Neural cell (in vitro differentiated cells): ENCODE results near the gene PMEPA1. TPM values are rescaled to one million over a fixed set of nuclear protein-coding genes. Genes with fewer than 3 reads are reported as not detected.

Experiments
- H2AFZ ChIP-seq: fragments of 200-600, 300-800 bp; sonication (generic), shearing (Covaris generic); 2 replicates; pipeline ENCODE4 v1.6.0; 2014; ENCODE audit warnings: low read depth, mild to moderate bottlenecking, antibody characterized with exemption, low read length, moderate library complexity
- H3F3A ChIP-seq: fragments of 200-600 bp; shearing (Covaris generic); 2 replicates; pipeline ENCODE4 v1.6.1; 2016; ENCODE audit warnings: mild to moderate bottlenecking, moderate library complexity, mixed read lengths, antibody characterized with exemption, low read length; ENCODE audit not compliant: insufficient read depth, poor library complexity, severe bottlenecking
- H3K27ac ChIP-seq: fragments of 200-600, 300-800 bp; sonication (generic), shearing (Covaris generic); 2 replicates; pipeline ENCODE4 v1.5.1; 2014; ENCODE audit warnings: mild to moderate bottlenecking, low read length, moderate library complexity
- H3K27me3 ChIP-seq: fragments of 300-800, 200-600 bp; sonication (generic), shearing (Covaris generic); 2 replicates; pipeline ENCODE4 v1.6.0; 2014; ENCODE audit warnings: mild to moderate bottlenecking, low read depth, low read length, moderate library complexity; ENCODE audit not compliant: insufficient read depth
- H3K36me3 ChIP-seq: fragments of 300-800, 200-600 bp; sonication (generic), shearing (Covaris generic); 2 replicates; pipeline ENCODE4 v1.5.1; 2014; ENCODE audit warnings: mild to moderate bottlenecking, antibody characterized with exemption, low read length, moderate library complexity; ENCODE audit not compliant: insufficient read depth
- H3K4me2 ChIP-seq: fragments of 300-800, 200-600 bp; sonication (generic), shearing (Covaris generic); 2 replicates; pipeline ENCODE4 v1.6.0; 2014; ENCODE audit warnings: mild to moderate bottlenecking, low read length
- H3K4me3 ChIP-seq: fragments of 300-800, 200-600 bp; sonication (generic), shearing (Covaris generic); 2 replicates; pipeline ENCODE4 v1.5.1; 2014; ENCODE audit warnings: mild to moderate bottlenecking, low read length, moderate library complexity
- H3K79me2 ChIP-seq: fragments of 200-600 bp; shearing (Covaris generic); replicated peaks from 2 replicates; pipeline ENCODE4 v1.6.0; 2014; ENCODE audit warnings: mild to moderate bottlenecking, low read length, moderate library complexity; ENCODE audit not compliant: insufficient read depth
- H3K9ac ChIP-seq: fragments of 300-800, 200-600 bp; sonication (generic), shearing (Covaris generic); 2 replicates; pipeline ENCODE4 v1.6.1; 2016; ENCODE audit warnings: mild to moderate bottlenecking, low read length, mixed read lengths
- H3K9me2 ChIP-seq: fragments of 200-600 bp; shearing (Covaris generic); 2 replicates; pipeline ENCODE4 v1.6.1; 2016; ENCODE audit warnings: mild to moderate bottlenecking, low read length, mixed read lengths; ENCODE audit not compliant: insufficient read depth
- H3K9me3 ChIP-seq: fragments of 200-600, 300-800 bp; sonication (generic), shearing (Covaris generic); 2 replicates; pipeline ENCODE4 v1.6.1; 2016; ENCODE audit warnings: mild to moderate bottlenecking, mixed run types, low read length, moderate library complexity, mixed read lengths
- H4K20me1 ChIP-seq: fragments of 200-600 bp; shearing (Covaris generic); 2 replicates; pipeline ENCODE4 v1.6.1; 2016; ENCODE audit warnings: mild to moderate bottlenecking, mixed run types; ENCODE audit not compliant: insufficient read depth
- EP300 ChIP-seq: fragments of 450-650 bp; conservative IDR thresholded peaks from 2 replicates; pipeline ENCODE4 v1.6.1; 2014; ENCODE audit warnings: antibody characterized with exemption, mild to moderate bottlenecking, moderate library complexity; ENCODE audit not compliant: poor library complexity, severe bottlenecking
- EZH2 ChIP-seq: fragments of 200-600, 300-800 bp; shearing (Covaris generic), sonication (generic); IDR thresholded peaks from 2 replicates; pipeline ENCODE4 v1.6.1; 2014; ENCODE audit warnings: antibody characterized with exemption, low read length, borderline replicate concordance, mild to moderate bottlenecking; ENCODE audit not compliant: insufficient read depth, poor library complexity, severe bottlenecking
- MXI1 ChIP-seq: fragments of 450-650 bp; conservative IDR thresholded peaks from 2 replicates; pipeline ENCODE4 v1.6.1; 2014; ENCODE audit warnings: antibody characterized with exemption, mild to moderate bottlenecking; ENCODE audit not compliant: poor library complexity, severe bottlenecking
- POLR2AphosphoS5 ChIP-seq: IDR thresholded peaks from 2 replicates; pipeline ENCODE4 v1.6.1; 2012
- RAD21 ChIP-seq: fragments of 450-650 bp; conservative IDR thresholded peaks from 2 replicates; pipeline ENCODE4 v1.6.1; 2014; ENCODE audit warnings: antibody characterized with exemption, mild to moderate bottlenecking, moderate library complexity
- SMC3 ChIP-seq: fragments of 450-650 bp; conservative IDR thresholded peaks from 2 replicates; pipeline ENCODE4 v1.6.1; 2014; ENCODE audit warnings: antibody characterized with exemption, mild to moderate bottlenecking, moderate library complexity; ENCODE audit not compliant: poor library complexity
- TAF1 ChIP-seq: IDR thresholded peaks from 2 replicates; pipeline ENCODE4 v1.6.1; 2012; ENCODE audit warnings: low read depth
- polyA plus RNA-seq: library from polyadenylated mRNA; depleted of rRNA; stranded (reverse); fragments of >200 nt; gene quantifications from 2 replicates; pipeline ENCODE4 v1.2.3, GENCODE V29; 2014
- TF ChIP-seq, protein P1 (sequence below): fragments of 450-650 bp; IDR thresholded peaks from 2 replicates; pipeline ENCODE4 v1.5.1; 2014; ENCODE audit warnings: antibody characterized with exemption, mild to moderate bottlenecking, moderate library complexity; ENCODE audit not compliant: poor library complexity, severe bottlenecking
- TF ChIP-seq, protein P2 (sequence below): IDR thresholded peaks from 2 replicates; pipeline ENCODE4 v1.6.1; 2012; ENCODE audit warnings: borderline replicate concordance

PMEPA1 gene
- polyA plus RNA-seq, 1 donor from 2014 or later, result 5.0 TPM

DNA sequence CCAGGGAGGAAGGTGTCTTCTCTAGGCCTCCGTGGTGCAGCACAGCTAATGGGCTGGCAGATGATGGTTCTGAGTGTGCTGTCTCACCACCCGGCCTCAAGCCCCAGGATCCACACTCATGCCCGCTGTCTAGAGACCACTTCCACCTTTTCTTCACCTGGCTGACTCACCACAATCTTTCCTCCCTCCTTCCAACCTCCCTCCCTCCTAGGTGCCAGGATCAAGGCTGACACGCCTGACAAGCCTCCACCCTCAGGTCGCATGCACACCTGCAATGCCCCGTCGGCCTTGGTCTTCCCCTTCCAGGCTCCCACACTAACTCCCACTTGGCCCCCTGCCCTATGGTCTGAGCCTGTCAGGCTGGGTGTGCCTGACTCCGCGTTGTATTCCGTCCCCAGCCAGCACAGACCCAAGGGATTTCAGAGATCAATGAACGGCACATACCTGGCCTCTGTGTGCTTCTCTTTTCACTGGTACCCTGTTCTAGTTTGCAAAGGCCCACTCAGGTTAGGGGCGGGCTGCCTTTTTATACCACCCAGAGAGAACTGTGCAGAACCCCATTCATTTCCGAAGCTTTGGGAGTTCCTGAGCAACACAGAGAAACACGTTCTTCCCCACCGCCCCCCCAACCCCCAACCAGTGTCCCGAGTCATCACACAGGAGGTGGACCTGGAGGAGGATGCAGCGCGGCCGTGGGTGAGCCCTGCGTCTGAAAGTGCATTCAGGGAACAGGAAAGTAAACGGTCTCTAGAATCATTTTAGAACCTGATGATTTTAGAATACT is 39.3 kb downstream of the PMEPA1 start:
- no peak overlapping the region for H2AFZ ChIP-seq

DNA sequence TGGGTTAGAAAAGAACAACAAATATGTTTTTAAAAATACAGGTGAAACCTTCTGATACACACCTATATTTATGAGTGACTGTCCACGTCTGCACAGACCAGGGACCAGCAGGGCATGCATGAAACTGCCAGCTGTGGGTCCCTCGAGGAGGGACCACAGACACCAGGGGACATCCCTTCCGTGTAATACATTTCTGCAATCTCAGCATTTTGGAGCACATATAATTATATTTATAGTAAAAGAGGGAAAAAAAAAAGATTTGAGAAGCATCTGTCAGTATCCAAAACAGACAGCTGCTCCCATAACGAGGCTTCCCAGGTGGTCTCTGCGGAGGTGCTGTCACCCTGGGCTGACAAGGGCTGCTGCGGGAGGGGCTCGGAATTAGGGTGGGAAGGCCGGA is 40.2 kb downstream of the PMEPA1 start:
- Histone ChIP-seq H2AFZ (no peak overlapping the region), H3K79me2 (peaks cover 7% of the 10 kb centered on the region), H4K20me1 (no peaks in the 10 kb centered on the region), H3K27me3 (no peaks in the 10 kb centered on the region), H3K9ac (no peak overlapping the region), H3K27ac (no peak overlapping the region), H3F3A (no peaks in the 10 kb centered on the region), H3K9me2 (no peaks in the 10 kb centered on the region), H3K36me3 (no peaks in the 10 kb centered on the region), H3K4me3 (no peak overlapping the region), H3K4me2 (no peak overlapping the region), H3K9me3 (no peaks in the 10 kb centered on the region)
- TF ChIP-seq POLR2AphosphoS5 (no peak), RAD21 (no peak), SMC3 (no peak), EZH2 (no peak), EP300 (no peak), TAF1 (no peak), MXI1 (no peak)
- TF ChIP-seq, protein P1, sequence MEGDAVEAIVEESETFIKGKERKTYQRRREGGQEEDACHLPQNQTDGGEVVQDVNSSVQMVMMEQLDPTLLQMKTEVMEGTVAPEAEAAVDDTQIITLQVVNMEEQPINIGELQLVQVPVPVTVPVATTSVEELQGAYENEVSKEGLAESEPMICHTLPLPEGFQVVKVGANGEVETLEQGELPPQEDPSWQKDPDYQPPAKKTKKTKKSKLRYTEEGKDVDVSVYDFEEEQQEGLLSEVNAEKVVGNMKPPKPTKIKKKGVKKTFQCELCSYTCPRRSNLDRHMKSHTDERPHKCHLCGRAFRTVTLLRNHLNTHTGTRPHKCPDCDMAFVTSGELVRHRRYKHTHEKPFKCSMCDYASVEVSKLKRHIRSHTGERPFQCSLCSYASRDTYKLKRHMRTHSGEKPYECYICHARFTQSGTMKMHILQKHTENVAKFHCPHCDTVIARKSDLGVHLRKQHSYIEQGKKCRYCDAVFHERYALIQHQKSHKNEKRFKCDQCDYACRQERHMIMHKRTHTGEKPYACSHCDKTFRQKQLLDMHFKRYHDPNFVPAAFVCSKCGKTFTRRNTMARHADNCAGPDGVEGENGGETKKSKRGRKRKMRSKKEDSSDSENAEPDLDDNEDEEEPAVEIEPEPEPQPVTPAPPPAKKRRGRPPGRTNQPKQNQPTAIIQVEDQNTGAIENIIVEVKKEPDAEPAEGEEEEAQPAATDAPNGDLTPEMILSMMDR, result no peak
- TF ChIP-seq, protein P2, sequence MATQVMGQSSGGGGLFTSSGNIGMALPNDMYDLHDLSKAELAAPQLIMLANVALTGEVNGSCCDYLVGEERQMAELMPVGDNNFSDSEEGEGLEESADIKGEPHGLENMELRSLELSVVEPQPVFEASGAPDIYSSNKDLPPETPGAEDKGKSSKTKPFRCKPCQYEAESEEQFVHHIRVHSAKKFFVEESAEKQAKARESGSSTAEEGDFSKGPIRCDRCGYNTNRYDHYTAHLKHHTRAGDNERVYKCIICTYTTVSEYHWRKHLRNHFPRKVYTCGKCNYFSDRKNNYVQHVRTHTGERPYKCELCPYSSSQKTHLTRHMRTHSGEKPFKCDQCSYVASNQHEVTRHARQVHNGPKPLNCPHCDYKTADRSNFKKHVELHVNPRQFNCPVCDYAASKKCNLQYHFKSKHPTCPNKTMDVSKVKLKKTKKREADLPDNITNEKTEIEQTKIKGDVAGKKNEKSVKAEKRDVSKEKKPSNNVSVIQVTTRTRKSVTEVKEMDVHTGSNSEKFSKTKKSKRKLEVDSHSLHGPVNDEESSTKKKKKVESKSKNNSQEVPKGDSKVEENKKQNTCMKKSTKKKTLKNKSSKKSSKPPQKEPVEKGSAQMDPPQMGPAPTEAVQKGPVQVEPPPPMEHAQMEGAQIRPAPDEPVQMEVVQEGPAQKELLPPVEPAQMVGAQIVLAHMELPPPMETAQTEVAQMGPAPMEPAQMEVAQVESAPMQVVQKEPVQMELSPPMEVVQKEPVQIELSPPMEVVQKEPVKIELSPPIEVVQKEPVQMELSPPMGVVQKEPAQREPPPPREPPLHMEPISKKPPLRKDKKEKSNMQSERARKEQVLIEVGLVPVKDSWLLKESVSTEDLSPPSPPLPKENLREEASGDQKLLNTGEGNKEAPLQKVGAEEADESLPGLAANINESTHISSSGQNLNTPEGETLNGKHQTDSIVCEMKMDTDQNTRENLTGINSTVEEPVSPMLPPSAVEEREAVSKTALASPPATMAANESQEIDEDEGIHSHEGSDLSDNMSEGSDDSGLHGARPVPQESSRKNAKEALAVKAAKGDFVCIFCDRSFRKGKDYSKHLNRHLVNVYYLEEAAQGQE, result no peak

More for the DNA sequence above, 39.3 kb downstream of the PMEPA1 start:
- H3K27ac ChIP-seq, result no peak overlapping the region
- TF ChIP-seq EZH2, result no peak
- TF ChIP-seq RAD21, result no peak
- TF ChIP-seq TAF1, result no peak
- TF ChIP-seq, protein P2, result no peak
- TF ChIP-seq, protein P1, result no peak
- TF ChIP-seq POLR2AphosphoS5, result no peak
- no peak for TF ChIP-seq SMC3
- no peak overlapping the region for H3K9ac ChIP-seq
- H3K9me2 ChIP-seq, result no peaks in the 10 kb centered on the region
- no peak overlapping the region for H3K4me2 ChIP-seq
- H3K9me3 ChIP-seq, result no peaks in the 10 kb centered on the region
- no peaks in the 10 kb centered on the region for H3F3A ChIP-seq
- no peaks in the 10 kb centered on the region for H4K20me1 ChIP-seq
- H3K27me3 ChIP-seq, result no peaks in the 10 kb centered on the region
- H3K36me3 ChIP-seq, result no peaks in the 10 kb centered on the region
- no peak overlapping the region for H3K4me3 ChIP-seq
- peaks cover 7% of the 10 kb centered on the region for H3K79me2 ChIP-seq
